Endodermal cell (in vitro differentiated cells): ENCODE data around the gene SYT8. TPM values are rescaled to one million over a fixed set of nuclear protein-coding genes. Genes with fewer than 3 reads are reported as not detected.

Experiments
- DNase-seq: peaks from one replicate; pipeline ENCODE4 v3.0.0-alpha.2; 2017
- H3K27ac ChIP-seq: 2 replicates; pipeline ENCODE4 v1.5.1; 2013; ENCODE audit warnings: mild to moderate bottlenecking, low read depth, low read length, moderate library complexity
- H3K27me3 ChIP-seq: 2 replicates; pipeline ENCODE4 v1.6.1; 2013; ENCODE audit warnings: mild to moderate bottlenecking, low read length, moderate library complexity; ENCODE audit not compliant: insufficient read depth, control insufficient read depth, poor library complexity, severe bottlenecking
- H3K36me3 ChIP-seq: 2 replicates; pipeline ENCODE4 v1.7.0; 2013; ENCODE audit warnings: mild to moderate bottlenecking, low read length, moderate library complexity; ENCODE audit not compliant: control insufficient read depth, insufficient read depth
- H3K4me1 ChIP-seq: one replicate; pipeline ENCODE4 v1.7.0; 2013; ENCODE audit warnings: low read length; ENCODE audit not compliant: control insufficient read depth, insufficient read depth
- H3K4me3 ChIP-seq: 2 replicates; pipeline ENCODE4 v1.5.1; 2013; ENCODE audit warnings: mild to moderate bottlenecking, low read length, moderate library complexity
- H3K9ac ChIP-seq: 2 replicates; pipeline ENCODE4 v1.6.1; 2013; ENCODE audit warnings: mild to moderate bottlenecking, low read length, moderate library complexity; ENCODE audit not compliant: poor library complexity, severe bottlenecking; ENCODE audit errors: extremely low read depth
- H3K9me3 ChIP-seq: 2 replicates; pipeline ENCODE4 v1.6.1; 2013; ENCODE audit warnings: mild to moderate bottlenecking, low read length, moderate library complexity; ENCODE audit not compliant: control insufficient read depth
- H3K27ac Mint-ChIP-seq: 2 replicates; pipeline ENCODE4 v1.8.0; 2020; ENCODE audit warnings: mixed read lengths
- H3K27me3 Mint-ChIP-seq: 2 replicates; pipeline ENCODE4 v1.8.0; 2021; ENCODE audit warnings: mild to moderate bottlenecking, mixed read lengths; ENCODE audit not compliant: insufficient read depth
- H3K36me3 Mint-ChIP-seq: 2 replicates; pipeline ENCODE4 v1.8.0; 2020; ENCODE audit warnings: low read depth, mixed read lengths
- H3K4me1 Mint-ChIP-seq: 2 replicates; pipeline ENCODE4 v1.8.0; 2020; ENCODE audit warnings: mixed read lengths
- H3K4me3 Mint-ChIP-seq: 2 replicates; pipeline ENCODE4 v1.8.0; 2020; ENCODE audit warnings: mild to moderate bottlenecking, moderate library complexity, mixed read lengths
- H3K9me3 Mint-ChIP-seq: 2 replicates; pipeline ENCODE4 v1.8.0; 2020; ENCODE audit warnings: mild to moderate bottlenecking, mixed read lengths
- whole genome bisulfite sequencing, 2 experiments: methylation state at CpG; one replicate each; pipeline versions ENCODE4 v1.1.5 to v1.1.7; 2013; ENCODE audit warnings: missing lambda C conversion rate in 2 of 2, mixed read lengths in 1 of 2; ENCODE audit not compliant: insufficient coverage in 1 of 2, insufficient read length in 1 of 2; 5-methylcytosine and 5-hydroxymethylcytosine counted together
- long read RNA-seq, 4 experiments: library from polyadenylated mRNA in 2 of 4; library from RNA in 1 of 4; library from capped mRNA in 1 of 4; stranded (forward) in 3 of 4; unstranded in 1 of 4; transcript quantifications; one replicate each; pipeline ENCODE4 v2.0.0, GENCODE V29; 2020 to 2021; ENCODE audit warnings: inconsistent platforms in 1 of 4
- polyA plus RNA-seq, 2 experiments: library from polyadenylated mRNA; stranded (reverse); fragments of 50-300 nt; gene quantifications; one replicate each; pipeline ENCODE4 v1.2.3, GENCODE V29; 2013
- total RNA-seq, 2 donors: library from RNA; stranded (reverse); fragmentation: NEBNext Ultra II Directional in 1 of 2; extraction: Animal tissue kit (Norgen Biotek cat#: 25700) in 1 of 2; gene quantifications; 2 replicates in 1 of 2; 3 replicates in 1 of 2; pipeline ENCODE4 v1.2.1, GENCODE V29; 2021
- TF ChIP-seq, protein P1 (sequence below): fragments of 200-600 bp; sonication (generic); conservative IDR thresholded peaks from 2 replicates; pipeline ENCODE4 v1.5.0; 2021; ENCODE audit warnings: antibody characterized with exemption, mild to moderate bottlenecking

The SYT8 gene
- not detected for total RNA-seq
- not detected for polyA plus RNA-seq (2013, experiment 1 of 2)
- polyA plus RNA-seq (2013, experiment 2 of 2): not detected
- long read RNA-seq, experiment 1: 0 reads
- long read RNA-seq, experiment 2: 0 reads
- long read RNA-seq, experiment 3: 0 reads
- long read RNA-seq, experiment 4: 0 reads

DNA sequence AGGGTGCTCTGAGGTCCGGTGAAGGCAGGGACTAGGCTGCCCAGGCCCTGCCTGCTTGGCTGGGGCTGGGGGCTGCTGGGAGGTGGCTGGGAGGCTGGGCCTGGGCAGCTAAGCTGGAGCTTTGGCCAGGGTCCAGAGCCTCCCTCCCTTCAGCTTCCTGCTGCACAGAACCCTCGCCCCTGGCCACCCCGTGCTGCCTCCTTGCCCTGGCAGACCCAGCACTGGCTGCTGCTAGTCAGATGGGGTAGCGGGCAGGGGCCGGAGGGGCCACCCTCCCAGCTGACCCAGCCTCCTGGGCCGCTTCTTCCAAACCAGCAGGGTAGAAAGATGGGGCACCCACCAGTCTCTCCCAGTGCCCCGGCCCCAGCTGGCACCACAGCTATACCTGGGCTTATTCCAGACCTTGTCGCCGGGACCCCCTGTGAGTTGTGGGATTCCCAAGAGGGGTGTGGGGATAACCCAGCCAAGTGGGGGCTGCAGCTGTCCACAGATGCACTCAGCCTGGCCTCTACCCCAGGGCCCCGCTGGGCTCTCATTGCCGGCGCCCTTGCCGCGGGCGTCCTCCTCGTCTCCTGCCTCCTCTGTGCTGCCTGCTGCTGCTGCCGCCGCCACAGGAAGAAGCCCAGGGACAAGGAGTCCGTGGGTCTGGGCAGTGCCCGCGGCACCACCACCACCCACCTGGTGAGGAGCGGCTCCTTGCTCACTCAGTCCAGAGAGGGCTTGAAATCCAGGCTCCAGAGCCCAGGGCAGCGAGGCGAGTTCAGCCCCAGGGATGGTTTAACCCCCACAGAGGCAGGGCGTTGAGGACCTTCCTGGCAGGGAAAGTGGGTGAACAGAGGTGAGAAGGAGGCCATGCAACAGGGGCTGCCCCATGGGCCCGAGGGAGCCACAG lies at the start of gene SYT8:
Gene SYT8 (plus strand): TSS at position 212 of the 892 bp plus-strand sequence. CDS start 116 bp downstream, at position 328.
- Mint-ChIP-seq H3K4me1 (no peaks in the 10 kb centered on the region), H3K36me3 (no peaks in the 10 kb centered on the region), H3K27me3 (peaks cover 21% of the 10 kb centered on the region), H3K27ac (no peak within 1 kb of the TSS), H3K4me3 (no peak within 1 kb of the TSS), H3K9me3 (no peaks in the 10 kb centered on the region)
- Histone ChIP-seq H3K4me1 (no peaks in the 10 kb centered on the region), H3K4me3 (no peak within 1 kb of the TSS), H3K36me3 (no peaks in the 10 kb centered on the region), H3K27me3 (peaks cover 25% of the 10 kb centered on the region), H3K9ac (no peak within 1 kb of the TSS), H3K9me3 (no peaks in the 10 kb centered on the region), H3K27ac (no peak within 1 kb of the TSS)
- 90 to 96% methylated on average over 8 to 26 of the region's 26 CpGs for WGBS, 2 experiments
- TF ChIP-seq, protein P1, sequence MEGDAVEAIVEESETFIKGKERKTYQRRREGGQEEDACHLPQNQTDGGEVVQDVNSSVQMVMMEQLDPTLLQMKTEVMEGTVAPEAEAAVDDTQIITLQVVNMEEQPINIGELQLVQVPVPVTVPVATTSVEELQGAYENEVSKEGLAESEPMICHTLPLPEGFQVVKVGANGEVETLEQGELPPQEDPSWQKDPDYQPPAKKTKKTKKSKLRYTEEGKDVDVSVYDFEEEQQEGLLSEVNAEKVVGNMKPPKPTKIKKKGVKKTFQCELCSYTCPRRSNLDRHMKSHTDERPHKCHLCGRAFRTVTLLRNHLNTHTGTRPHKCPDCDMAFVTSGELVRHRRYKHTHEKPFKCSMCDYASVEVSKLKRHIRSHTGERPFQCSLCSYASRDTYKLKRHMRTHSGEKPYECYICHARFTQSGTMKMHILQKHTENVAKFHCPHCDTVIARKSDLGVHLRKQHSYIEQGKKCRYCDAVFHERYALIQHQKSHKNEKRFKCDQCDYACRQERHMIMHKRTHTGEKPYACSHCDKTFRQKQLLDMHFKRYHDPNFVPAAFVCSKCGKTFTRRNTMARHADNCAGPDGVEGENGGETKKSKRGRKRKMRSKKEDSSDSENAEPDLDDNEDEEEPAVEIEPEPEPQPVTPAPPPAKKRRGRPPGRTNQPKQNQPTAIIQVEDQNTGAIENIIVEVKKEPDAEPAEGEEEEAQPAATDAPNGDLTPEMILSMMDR: no peak
- no peak for DNase-seq

GRCh38 chr11:1785749-1786413 lies 48.9 kb upstream of the SYT8 start:
- WGBS, 2 experiments: 83 to 91% methylated on average over 20 to 21 of the region's 21 CpGs
- Mint-ChIP-seq H3K4me3 (no peak overlapping the region), H3K36me3 (no peaks in the 10 kb centered on the region), H3K4me1 (peaks cover 8% of the 10 kb centered on the region), H3K27ac (no peak overlapping the region), H3K27me3 (peaks cover 28% of the 10 kb centered on the region), H3K9me3 (no peaks in the 10 kb centered on the region)
- no peak overlapping the region for H3K9ac ChIP-seq
- H3K4me3 ChIP-seq: no peak overlapping the region
- H3K27me3 ChIP-seq: peaks cover 11% of the 10 kb centered on the region
- no peak for DNase-seq
- H3K4me1 ChIP-seq: no peaks in the 10 kb centered on the region
- no peaks in the 10 kb centered on the region for H3K36me3 ChIP-seq
- no peak overlapping the region for H3K27ac ChIP-seq
- TF ChIP-seq, protein P1: no peak
- no peaks in the 10 kb centered on the region for H3K9me3 ChIP-seq

GRCh38 chr11:1786466-1786865 lies 48.3 kb upstream of the SYT8 start:
- WGBS, 2 experiments: 91 to 95% methylated on average over 4 of the region's 4 CpGs
- H3K36me3 ChIP-seq: no peaks in the 10 kb centered on the region
- H3K36me3 Mint-ChIP-seq: no peaks in the 10 kb centered on the region
- no peaks in the 10 kb centered on the region for H3K9me3 Mint-ChIP-seq
- no peak overlapping the region for H3K27ac ChIP-seq
- no peak overlapping the region for H3K9ac ChIP-seq
- no peaks in the 10 kb centered on the region for H3K4me1 ChIP-seq
- peaks cover 8% of the 10 kb centered on the region for H3K4me1 Mint-ChIP-seq
- DNase-seq: no peak
- no peaks in the 10 kb centered on the region for H3K9me3 ChIP-seq
- no peak overlapping the region for H3K4me3 Mint-ChIP-seq
- no peak overlapping the region for H3K27ac Mint-ChIP-seq
- H3K27me3 ChIP-seq: peaks cover 14% of the 10 kb centered on the region
- TF ChIP-seq, protein P1: no peak
- no peak overlapping the region for H3K4me3 ChIP-seq
- peaks cover 32% of the 10 kb centered on the region for H3K27me3 Mint-ChIP-seq
